ENCODE results near the gene WDTC1. TPM values are rescaled to one million over a fixed set of nuclear protein-coding genes. Genes with fewer than 3 reads are reported as not detected.
A peak's percentile ranks its signal among the peaks of the same experiment; 100 is the strongest.

Gene WDTC1
- total and polyA plus RNA-seq, 2 of the 13 experiments (the other 11 are each of a cell fraction or from before 2014, with no cell fraction given), result 5.5 TPM

DNA sequence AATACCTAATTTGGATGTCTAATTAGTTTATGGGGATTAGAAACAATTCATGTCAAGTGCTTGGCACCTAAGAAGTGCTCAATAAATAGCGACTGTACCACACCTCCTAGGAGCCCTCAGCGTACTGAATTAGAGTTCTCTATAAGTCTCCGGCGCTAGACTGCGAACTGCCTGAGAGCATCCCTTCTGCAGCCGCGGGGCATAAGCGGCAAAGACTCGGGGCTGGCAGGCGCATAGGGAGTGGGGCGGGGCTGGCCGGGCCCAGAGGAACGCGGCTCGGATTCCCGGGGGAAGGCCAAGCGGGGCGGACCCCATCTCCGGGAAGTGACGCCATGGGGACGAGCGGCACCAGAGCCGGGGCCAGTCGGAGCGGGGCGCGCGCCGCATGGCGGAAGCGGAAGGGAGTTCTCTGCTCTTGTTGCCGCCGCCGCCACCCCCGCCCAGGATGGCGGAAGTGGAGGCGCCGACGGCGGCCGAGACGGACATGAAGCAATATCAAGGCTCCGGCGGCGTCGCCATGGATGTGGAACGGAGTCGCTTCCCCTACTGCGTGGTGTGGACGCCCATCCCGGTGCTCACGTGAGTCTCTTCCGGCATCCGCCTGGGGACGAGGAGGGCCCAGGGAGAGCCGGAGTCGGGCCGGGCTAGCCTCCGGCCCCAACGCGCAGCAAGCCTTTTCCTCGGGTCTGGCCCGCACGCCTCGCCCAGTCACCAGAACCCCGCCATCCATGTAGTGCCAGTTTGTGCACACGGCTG is 87.6 kb downstream of the WDTC1 start, which contains the start of gene TMEM222 (continued):
- TF ChIP-seq, protein P1, sequence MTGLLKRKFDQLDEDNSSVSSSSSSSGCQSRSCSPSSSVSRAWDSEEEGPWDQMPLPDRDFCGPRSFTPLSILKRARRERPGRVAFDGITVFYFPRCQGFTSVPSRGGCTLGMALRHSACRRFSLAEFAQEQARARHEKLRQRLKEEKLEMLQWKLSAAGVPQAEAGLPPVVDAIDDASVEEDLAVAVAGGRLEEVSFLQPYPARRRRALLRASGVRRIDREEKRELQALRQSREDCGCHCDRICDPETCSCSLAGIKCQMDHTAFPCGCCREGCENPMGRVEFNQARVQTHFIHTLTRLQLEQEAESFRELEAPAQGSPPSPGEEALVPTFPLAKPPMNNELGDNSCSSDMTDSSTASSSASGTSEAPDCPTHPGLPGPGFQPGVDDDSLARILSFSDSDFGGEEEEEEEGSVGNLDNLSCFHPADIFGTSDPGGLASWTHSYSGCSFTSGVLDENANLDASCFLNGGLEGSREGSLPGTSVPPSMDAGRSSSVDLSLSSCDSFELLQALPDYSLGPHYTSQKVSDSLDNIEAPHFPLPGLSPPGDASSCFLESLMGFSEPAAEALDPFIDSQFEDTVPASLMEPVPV (CRISPR knock-in tag; IDR thresholded peaks at IDR 0.05), result peak; percentile 86; the same call in 1 of the 2 replicates
- TF ChIP-seq SYNCRIP (IDR thresholded peaks at IDR 0.05; ENCODE audit: insufficient read depth, low read depth, low read length), result no peak
- TF ChIP-seq RORA (CRISPR knock-in tag; IDR thresholded peaks at IDR 0.05), result no peak
- TF ChIP-seq SMARCE1 (IDR thresholded peaks at IDR 0.05; ENCODE audit: borderline replicate concordance), result no peak
- TF ChIP-seq, protein P2, sequence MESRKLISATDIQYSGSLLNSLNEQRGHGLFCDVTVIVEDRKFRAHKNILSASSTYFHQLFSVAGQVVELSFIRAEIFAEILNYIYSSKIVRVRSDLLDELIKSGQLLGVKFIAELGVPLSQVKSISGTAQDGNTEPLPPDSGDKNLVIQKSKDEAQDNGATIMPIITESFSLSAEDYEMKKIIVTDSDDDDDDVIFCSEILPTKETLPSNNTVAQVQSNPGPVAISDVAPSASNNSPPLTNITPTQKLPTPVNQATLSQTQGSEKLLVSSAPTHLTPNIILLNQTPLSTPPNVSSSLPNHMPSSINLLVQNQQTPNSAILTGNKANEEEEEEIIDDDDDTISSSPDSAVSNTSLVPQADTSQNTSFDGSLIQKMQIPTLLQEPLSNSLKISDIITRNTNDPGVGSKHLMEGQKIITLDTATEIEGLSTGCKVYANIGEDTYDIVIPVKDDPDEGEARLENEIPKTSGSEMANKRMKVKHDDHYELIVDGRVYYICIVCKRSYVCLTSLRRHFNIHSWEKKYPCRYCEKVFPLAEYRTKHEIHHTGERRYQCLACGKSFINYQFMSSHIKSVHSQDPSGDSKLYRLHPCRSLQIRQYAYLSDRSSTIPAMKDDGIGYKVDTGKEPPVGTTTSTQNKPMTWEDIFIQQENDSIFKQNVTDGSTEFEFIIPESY (CRISPR knock-in tag; IDR thresholded peaks at IDR 0.05), result peak; percentile 68; the same call in 1 of the 2 replicates
- TF ChIP-seq, protein P3, sequence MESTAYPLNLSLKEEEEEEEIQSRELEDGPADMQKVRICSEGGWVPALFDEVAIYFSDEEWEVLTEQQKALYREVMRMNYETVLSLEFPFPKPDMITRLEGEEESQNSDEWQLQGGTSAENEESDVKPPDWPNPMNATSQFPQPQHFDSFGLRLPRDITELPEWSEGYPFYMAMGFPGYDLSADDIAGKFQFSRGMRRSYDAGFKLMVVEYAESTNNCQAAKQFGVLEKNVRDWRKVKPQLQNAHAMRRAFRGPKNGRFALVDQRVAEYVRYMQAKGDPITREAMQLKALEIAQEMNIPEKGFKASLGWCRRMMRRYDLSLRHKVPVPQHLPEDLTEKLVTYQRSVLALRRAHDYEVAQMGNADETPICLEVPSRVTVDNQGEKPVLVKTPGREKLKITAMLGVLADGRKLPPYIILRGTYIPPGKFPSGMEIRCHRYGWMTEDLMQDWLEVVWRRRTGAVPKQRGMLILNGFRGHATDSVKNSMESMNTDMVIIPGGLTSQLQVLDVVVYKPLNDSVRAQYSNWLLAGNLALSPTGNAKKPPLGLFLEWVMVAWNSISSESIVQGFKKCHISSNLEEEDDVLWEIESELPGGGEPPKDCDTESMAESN (CRISPR knock-in tag; conservative IDR thresholded peaks at IDR 0.05), result peak; percentile 95
- TF ChIP-seq SNRNP70 (IDR thresholded peaks at IDR 0.05; ENCODE audit: low read depth, low read length), result no peak
- 0 out of 2 replicates have a peak, but pooled peaks have one; percentile 58 for TF ChIP-seq ZNF24 (IDR thresholded peaks at IDR 0.05)
- peak; percentile 95 for TF ChIP-seq MIER3 (CRISPR knock-in tag; IDR thresholded peaks at IDR 0.05; ENCODE audit: borderline replicate concordance)
- TF ChIP-seq RFX5 (IDR thresholded peaks at IDR 0.05; ENCODE audit: low read depth, low read length), result no peak
- TF ChIP-seq CREM (IDR thresholded peaks at IDR 0.05), result peak; percentile 95
- peak; percentile 72 for TF ChIP-seq CREM (CRISPR knock-in tag; IDR thresholded peaks at IDR 0.05)
- no peak for TF ChIP-seq FOXM1 (CRISPR knock-in tag; IDR thresholded peaks at IDR 0.05)
- TF ChIP-seq, protein P4, sequence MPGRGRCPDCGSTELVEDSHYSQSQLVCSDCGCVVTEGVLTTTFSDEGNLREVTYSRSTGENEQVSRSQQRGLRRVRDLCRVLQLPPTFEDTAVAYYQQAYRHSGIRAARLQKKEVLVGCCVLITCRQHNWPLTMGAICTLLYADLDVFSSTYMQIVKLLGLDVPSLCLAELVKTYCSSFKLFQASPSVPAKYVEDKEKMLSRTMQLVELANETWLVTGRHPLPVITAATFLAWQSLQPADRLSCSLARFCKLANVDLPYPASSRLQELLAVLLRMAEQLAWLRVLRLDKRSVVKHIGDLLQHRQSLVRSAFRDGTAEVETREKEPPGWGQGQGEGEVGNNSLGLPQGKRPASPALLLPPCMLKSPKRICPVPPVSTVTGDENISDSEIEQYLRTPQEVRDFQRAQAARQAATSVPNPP (CRISPR knock-in tag; IDR thresholded peaks at IDR 0.05), result peak; percentile 39; the same call in 1 of the 2 replicates
- TF ChIP-seq EED (CRISPR knock-in tag; IDR thresholded peaks at IDR 0.05), result peak; percentile 76; the same call in 1 of the 2 replicates
- TF ChIP-seq BORCS8-MEF2B (CRISPR knock-in tag; IDR thresholded peaks at IDR 0.05), result peak; percentile 75
- TF ChIP-seq ZNF598 (CRISPR knock-in tag; IDR thresholded peaks at IDR 0.05; ENCODE audit: borderline replicate concordance), result no peak
- TF ChIP-seq NCOR1 (IDR thresholded peaks at IDR 0.05; ENCODE audit: borderline replicate concordance, low read length), result peak; percentile 72; the same call in 1 of the 2 replicates
- TF ChIP-seq NFRKB (IDR thresholded peaks at IDR 0.05), result peak; percentile 51; the same call in 1 of the 2 replicates
- TF ChIP-seq DNMT1 (CRISPR knock-in tag; IDR thresholded peaks at IDR 0.05), result 0 out of 2 replicates have a peak, but pooled peaks have one; percentile 26
- TF ChIP-seq ZNF20 (CRISPR knock-in tag; IDR thresholded peaks at IDR 0.05), result no peak
- TF ChIP-seq ATM (IDR thresholded peaks at IDR 0.05; ENCODE audit: borderline replicate concordance), result no peak
